HUES6 (cell line): ENCODE results near the gene C19orf85.
"Not testable (repeated sequence)": the region's sequence is repeated elsewhere in the genome, so short reads cannot be mapped to it uniquely, and the experiment has no call there.

ENCODE experiments used
- H3K27ac ChIP-seq: 2 replicates; pipeline ENCODE4 v1.7.0; 2013; ENCODE audit warnings: low read depth, mild to moderate bottlenecking, low read length, inconsistent platforms
- H3K27me3 ChIP-seq: 2 replicates; pipeline ENCODE4 v1.6.1; 2013; ENCODE audit warnings: low read length; ENCODE audit not compliant: control insufficient read depth, insufficient read depth
- H3K36me3 ChIP-seq: 2 replicates; pipeline ENCODE4 v1.6.1; 2013; ENCODE audit warnings: low read length; ENCODE audit not compliant: control insufficient read depth, insufficient read depth
- H3K4me1 ChIP-seq: 2 replicates; pipeline ENCODE4 v1.6.1; 2013; ENCODE audit warnings: low read length; ENCODE audit not compliant: control insufficient read depth, insufficient read depth
- H3K4me3 ChIP-seq: 2 replicates; pipeline ENCODE4 v1.5.1; 2013; ENCODE audit warnings: low read depth, low read length
- H3K9ac ChIP-seq: one replicate; pipeline ENCODE4 v1.6.1; 2013; ENCODE audit warnings: mild to moderate bottlenecking, low read length
- H3K9me3 ChIP-seq: 2 replicates; pipeline ENCODE4 v1.6.1; 2013; ENCODE audit warnings: low read depth, low read length; ENCODE audit not compliant: control insufficient read depth, insufficient read depth

Gene C19orf85

DNA sequence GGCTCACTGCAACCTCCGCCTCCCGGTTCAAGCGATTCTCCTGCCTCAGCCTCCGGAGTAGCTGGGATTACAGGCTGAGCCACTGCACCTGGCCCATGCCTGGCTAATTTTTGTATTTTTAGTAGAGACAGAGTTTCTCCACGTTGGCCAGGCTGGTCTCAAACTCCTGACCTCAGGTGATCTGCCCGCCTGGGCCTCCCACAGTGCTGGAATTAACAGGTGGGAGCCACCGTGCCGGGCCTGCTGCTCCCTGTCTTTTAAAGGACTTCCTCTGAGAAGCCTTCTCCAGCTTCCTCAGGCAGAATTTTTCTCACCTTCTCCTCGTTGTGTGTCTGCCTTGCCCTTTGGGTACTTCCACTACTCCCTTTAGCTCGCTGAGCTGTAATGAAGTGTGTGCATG, 32.3 kb upstream of the C19orf85 start:
- H3K27ac ChIP-seq, H3K4me3 ChIP-seq, H3K9ac ChIP-seq, H3K36me3 ChIP-seq, H3K9me3 ChIP-seq: not testable (repeated sequence)
- H3K27me3 ChIP-seq = peaks cover 10% of the 10 kb centered on the region; the same call in 1 of the 2 replicates
- peaks cover 43% of the 10 kb centered on the region for H3K4me1 ChIP-seq

DNA sequence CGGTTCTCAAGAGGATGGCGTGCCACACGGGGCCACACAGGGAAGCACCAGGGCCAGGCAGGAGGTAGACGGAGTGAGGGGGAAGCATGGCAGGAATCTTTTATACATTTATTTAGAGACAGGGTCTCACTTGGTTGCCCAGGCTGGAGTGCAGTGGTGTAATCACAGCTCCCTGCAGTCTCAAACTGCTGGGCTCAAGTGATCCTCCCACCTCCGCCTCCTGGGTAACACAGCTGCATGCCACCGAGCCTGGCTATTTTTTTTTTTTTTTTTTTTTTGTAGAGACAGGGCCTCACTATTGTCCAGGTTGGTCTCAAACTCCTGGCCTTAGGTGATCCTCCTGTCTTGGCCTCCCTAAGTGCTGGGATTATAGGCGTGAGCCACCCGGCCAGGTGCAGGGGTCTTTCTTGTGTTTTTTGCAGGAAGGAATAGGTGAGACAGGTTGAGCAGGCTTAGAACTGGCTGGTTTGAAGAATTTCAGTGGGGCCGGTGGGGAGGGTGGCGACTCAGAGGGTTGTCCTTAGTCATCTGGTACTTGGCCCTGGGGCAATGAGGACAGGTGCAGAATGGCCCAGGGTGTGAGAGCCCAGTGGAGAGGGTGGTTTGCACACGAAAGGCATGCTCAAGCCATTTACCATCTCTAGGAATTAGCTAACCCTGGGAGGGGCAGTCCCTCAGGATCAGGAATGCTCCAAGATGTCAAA, 31.2 kb upstream of the C19orf85 start:
- Histone ChIP-seq H3K27ac (0 out of 2 replicates have a peak overlapping the region, but pooled peaks have one; percentile 5), H3K36me3 (no peaks in the 10 kb centered on the region), H3K9ac (no peak overlapping the region), H3K4me3 (no peak overlapping the region), H3K9me3 (no peaks in the 10 kb centered on the region), H3K27me3 (peaks cover 3% of the 10 kb centered on the region; the same call in 1 of the 2 replicates), H3K4me1 (peaks cover 49% of the 10 kb centered on the region)

DNA sequence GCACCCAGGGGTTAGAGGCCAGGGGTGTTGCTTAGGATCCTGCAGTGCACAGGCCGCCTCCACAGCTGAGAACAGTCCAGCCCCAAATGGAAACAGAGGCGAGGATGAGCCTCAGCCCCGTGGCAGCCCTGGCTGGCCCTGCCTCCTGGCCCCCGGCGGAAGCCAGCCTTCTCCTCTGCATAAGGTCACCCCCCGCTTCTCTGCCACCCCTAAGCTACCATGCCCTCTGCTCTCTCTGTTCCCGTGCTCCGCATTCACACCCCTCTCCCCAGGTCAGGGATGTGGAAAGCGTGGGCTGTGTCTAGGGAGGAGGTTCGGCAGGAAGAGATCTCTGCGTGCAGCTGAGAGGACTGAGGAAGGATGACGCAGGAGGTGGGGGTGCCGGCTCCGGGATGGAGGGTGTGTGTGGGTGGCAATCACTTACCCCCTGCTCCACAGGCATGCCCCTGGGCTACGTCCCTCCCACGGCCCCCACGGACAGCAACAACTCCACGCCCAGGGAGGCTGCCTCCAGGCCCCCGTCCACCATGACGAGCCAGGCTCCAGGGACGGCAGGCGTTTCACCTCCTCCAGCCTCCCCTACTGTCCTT, 29.7 kb upstream of the C19orf85 start:
- Histone ChIP-seq H3K4me3 (no peak overlapping the region), H3K9me3 (no peaks in the 10 kb centered on the region), H3K36me3 (no peaks in the 10 kb centered on the region), H3K4me1 (peaks cover 55% of the 10 kb centered on the region), H3K9ac (no peak overlapping the region), H3K27me3 (peaks cover 6% of the 10 kb centered on the region; the same call in 1 of the 2 replicates), H3K27ac (no peak overlapping the region)

DNA sequence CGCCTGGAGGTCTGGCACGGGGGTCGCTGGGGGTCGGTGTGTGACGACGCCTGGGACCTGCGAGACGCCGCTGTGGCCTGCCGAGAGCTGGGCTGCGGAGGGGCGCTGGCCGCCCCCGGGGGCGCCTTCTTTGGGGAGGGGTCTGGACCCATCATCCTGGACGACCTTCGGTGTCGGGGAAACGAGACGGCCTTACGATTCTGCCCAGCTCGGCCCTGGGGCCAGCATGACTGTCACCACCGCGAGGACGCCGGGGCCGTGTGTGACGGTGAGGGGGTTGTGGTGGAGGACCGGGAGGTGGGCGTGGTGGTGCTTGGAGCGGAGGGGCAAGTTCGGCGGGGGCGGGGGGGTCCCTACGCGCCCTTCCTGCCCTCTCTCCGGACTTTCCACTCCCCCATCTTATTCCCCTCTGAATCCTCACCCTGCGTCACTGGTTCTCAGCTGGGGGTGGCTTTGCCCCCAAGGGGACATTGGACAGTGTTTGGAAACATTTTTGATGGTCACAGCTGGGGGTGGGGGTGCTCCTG, 29.2 kb upstream of the C19orf85 start:
- H3K36me3 ChIP-seq = no peaks in the 10 kb centered on the region
- H3K9ac ChIP-seq = no peak overlapping the region
- no peaks in the 10 kb centered on the region for H3K9me3 ChIP-seq
- H3K27me3 ChIP-seq = peaks cover 6% of the 10 kb centered on the region; the same call in 1 of the 2 replicates
- H3K27ac ChIP-seq = no peak overlapping the region
- peaks cover 59% of the 10 kb centered on the region for H3K4me1 ChIP-seq
- H3K4me3 ChIP-seq = no peak overlapping the region

DNA sequence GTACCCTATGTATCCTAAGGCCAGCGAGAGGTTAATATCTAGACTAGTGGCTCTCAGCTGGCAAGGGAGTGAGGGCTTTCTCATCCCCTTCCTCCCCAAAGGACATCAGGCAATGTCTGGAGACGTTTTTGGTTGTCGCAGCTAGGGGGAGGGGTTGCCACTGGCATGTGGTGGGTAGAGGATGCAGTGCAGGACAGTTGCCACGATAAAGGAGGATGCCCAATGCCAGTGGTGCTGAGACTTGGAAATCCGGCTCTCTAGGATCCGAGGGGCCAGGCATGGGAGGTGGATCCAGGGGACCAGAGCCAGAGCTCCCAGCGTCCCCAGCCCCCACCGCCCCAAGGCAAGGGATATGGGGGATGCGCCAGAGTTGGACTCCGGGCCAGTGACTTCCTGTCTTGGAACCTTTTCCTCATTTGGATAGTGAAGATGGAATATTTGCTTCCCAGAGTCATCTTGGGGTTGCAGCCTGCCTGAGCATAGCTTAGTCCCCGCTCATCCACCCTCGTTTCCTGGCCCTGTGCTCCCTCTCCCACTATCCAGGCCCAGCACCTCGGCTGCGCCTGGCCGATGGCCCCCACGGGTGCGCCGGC, 28.6 kb upstream of the C19orf85 start:
- no peaks in the 10 kb centered on the region for H3K36me3 ChIP-seq
- H3K4me1 ChIP-seq = peaks cover 63% of the 10 kb centered on the region
- H3K9me3 ChIP-seq = no peaks in the 10 kb centered on the region
- H3K9ac ChIP-seq = no peak overlapping the region
- H3K27me3 ChIP-seq = peaks cover 6% of the 10 kb centered on the region; the same call in 1 of the 2 replicates
- no peak overlapping the region for H3K4me3 ChIP-seq
- no peak overlapping the region for H3K27ac ChIP-seq

DNA sequence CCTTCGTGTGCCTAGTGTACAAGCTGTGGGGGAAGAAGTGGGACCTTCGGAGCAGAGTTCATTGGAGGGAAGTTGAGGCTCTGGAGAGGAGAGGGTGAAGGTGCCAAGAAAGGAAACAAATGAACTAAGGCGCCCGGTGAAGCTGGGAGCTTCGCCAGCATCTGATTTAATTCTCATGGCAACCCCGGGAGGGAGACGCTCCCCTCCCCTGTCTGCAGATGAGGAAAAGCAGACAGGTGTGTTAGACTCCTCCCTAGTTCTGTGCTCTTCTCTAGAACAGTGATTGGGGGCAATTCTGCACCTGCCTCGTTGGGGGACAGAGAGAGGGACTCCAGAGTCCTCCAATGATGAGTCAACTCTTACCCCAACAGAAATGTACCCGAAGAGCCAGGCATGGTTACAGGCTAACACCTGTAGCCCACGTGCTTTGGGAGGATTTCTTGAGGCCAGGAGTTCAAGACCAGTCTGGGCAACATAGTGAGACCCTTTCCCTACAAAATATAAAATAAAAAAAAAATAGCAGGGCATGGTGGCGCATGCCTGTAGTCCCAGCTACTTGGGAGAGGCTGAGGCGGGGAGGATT, 27.9 kb upstream of the C19orf85 start:
- Histone ChIP-seq H3K36me3 (no peaks in the 10 kb centered on the region), H3K9me3 (no peaks in the 10 kb centered on the region), H3K4me1 (peaks cover 65% of the 10 kb centered on the region), H3K4me3 (no peak overlapping the region), H3K27me3 (peaks cover 6% of the 10 kb centered on the region; the same call in 1 of the 2 replicates), H3K9ac (no peak overlapping the region), H3K27ac (no peak overlapping the region)

DNA sequence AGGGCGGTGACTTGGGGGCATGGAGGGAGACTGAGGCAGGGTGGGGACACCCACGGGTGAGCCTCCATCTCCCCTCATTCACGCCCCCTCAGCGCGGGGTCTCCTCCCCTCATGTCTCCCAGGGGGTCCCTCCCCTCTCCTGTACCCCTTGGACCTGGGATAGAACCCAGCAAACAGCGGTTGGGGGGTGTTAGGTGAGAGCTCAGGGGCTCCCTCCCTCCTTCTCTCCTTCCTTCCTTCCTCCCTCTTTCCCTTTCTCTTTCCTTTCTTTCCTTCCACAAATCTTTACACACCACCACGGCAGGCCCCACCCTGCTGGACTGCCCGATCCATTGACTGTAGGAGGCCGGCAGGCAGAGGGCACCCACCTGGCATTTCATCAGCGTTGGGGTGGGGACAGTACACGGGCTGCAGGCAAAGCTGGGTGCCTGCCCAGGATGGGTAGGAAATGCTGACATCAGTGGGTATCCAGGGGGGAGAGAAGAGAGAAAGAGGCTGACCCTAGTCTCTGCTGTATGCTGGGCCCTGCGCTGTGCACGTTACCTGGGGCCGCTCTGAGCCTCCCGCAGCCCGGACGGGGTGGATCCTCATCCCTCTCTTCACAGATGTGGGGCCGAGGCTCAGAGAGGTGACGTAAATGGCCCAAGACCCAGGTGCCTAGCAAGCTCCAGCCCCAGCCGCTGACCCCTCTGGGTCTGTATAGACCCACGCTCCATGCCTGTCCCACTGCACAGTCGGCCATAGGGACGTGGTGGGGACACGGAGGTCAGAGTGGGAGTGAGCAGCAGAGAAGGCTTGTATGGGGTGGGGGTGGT, 27.2 kb upstream of the C19orf85 start:
- peaks cover 6% of the 10 kb centered on the region; the same call in 1 of the 2 replicates for H3K27me3 ChIP-seq
- H3K4me1 ChIP-seq = peaks cover 65% of the 10 kb centered on the region
- H3K36me3 ChIP-seq = no peaks in the 10 kb centered on the region
- H3K9ac ChIP-seq = no peak overlapping the region
- H3K9me3 ChIP-seq = no peaks in the 10 kb centered on the region
- H3K27ac ChIP-seq = no peak overlapping the region
- H3K4me3 ChIP-seq = no peak overlapping the region

DNA sequence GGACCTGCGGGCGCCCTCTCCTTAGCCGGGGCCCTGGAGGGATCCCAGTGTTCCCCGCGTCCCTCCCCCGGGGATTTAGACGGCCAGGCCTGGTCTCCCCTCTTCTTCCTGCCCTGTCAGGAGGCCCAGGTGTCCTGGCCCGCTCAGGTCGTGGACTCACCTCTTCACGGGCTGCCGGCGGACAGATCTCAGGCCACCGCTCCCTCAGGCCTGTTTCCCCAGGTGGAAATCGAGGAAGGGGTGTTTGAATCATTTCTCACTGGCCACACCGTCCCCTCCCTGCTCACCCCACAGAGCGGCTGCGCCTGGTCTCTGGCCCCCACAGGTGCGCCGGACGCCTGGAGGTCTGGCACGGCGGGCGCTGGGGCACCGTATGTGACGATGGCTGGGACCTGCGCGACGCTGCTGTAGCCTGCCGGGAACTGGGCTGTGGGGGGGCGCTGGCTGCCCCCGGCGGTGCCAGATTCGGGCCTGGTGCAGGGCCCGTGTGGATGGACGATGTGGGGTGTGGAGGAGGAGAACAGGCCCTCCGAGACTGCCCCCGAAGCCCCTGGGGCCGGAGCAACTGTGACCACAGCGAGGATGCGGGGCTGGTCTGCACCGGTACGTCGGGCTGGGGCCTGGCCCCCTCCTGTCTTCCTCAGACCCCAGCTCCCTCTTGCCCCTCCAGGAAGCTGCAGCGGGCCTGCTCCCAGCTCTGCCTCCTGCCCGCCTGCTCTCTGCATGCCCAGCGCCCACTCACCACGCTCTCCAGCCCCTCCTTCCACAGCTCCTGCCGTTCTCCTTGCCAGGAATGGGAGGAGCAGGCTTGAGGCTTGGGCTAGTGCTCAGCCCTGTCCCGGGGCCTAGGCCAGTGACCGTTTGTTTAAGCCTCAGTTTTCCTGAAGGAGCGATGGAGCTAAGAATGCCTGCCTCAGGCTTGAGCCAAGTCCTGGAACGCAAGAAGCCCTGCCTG, 26.2 kb upstream of the C19orf85 start:
- Histone ChIP-seq H3K27me3 (peaks cover 6% of the 10 kb centered on the region; the same call in 1 of the 2 replicates), H3K9me3 (no peaks in the 10 kb centered on the region)

DNA sequence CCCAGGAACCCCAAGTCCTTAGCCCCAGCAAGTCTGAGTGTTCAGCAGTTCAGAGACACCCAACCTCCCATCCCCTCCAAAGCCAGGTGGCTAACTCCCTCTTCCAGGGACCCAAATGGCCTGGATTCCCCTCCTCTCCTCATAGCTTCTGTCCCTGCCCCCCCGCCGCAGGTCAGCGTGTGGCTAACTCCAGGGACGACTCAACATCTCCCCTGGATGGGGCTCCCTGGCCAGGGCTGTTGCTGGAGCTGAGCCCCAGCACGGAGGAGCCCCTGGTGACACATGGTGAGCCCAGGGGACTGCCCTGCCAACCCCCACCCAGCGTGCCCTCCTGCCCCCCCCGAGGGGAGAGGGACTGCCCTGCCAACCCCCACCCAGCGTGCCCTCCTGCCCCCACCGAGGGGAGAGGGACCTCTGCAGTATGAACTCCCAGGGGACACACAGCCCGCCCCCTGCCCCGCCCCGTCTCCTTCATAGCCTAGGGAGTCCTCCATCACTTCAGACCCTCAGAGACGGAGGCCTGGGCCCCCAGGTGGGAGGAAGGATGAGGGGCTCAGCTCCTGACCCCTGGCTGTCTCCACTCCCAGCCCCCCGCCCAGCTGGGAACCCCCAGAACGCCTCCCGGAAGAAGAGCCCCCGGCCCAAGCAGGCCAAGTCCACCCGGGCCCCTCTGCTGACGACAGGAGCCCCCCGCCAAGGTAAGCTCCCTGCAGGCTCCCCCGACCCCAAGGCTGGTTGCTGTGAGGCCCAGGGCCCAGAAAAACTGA, 25.3 kb upstream of the C19orf85 start:
- peaks cover 3% of the 10 kb centered on the region; the same call in 1 of the 2 replicates for H3K36me3 ChIP-seq
- no peaks in the 10 kb centered on the region for H3K9me3 ChIP-seq
- no peak overlapping the region for H3K27ac ChIP-seq
- peaks cover 6% of the 10 kb centered on the region; the same call in 1 of the 2 replicates for H3K27me3 ChIP-seq
- no peak overlapping the region for H3K4me3 ChIP-seq
- H3K4me1 ChIP-seq = peaks cover 61% of the 10 kb centered on the region
- no peak overlapping the region for H3K9ac ChIP-seq

More for the DNA sequence above, 26.2 kb upstream of the C19orf85 start:
- peaks cover 3% of the 10 kb centered on the region; the same call in 1 of the 2 replicates for H3K36me3 ChIP-seq
- no peak overlapping the region for H3K27ac ChIP-seq
- H3K4me1 ChIP-seq = peaks cover 64% of the 10 kb centered on the region
- no peak overlapping the region for H3K9ac ChIP-seq
- H3K4me3 ChIP-seq = no peak overlapping the region
